Mesothelial cell of epicardium (in vitro differentiated cells): Measurements from ENCODE around the gene CSNK2A1. TPM values are rescaled to one million over a fixed set of nuclear protein-coding genes. Genes with fewer than 3 reads are reported as not detected.
"Not testable (repeated sequence)": the region's sequence is repeated elsewhere in the genome, so short reads cannot be mapped to it uniquely, and the experiment has no call there.

Experiments
- DNase-seq, 2 experiments: peaks; one replicate each; pipeline ENCODE4 v3.0.0; 2021; ENCODE audit warnings: low spot score in 2 of 2; ENCODE audit not compliant: unreplicated experiment in 2 of 2
- H3K27ac Mint-ChIP-seq: 2 replicates; pipeline ENCODE4 v1.8.0; 2021; ENCODE audit warnings: mixed read lengths
- H3K27me3 Mint-ChIP-seq: 2 replicates; pipeline ENCODE4 v1.8.0; 2021; ENCODE audit warnings: low read depth, mixed read lengths
- H3K36me3 Mint-ChIP-seq: 2 replicates; pipeline ENCODE4 v1.8.0; 2021; ENCODE audit warnings: mixed read lengths
- H3K4me1 Mint-ChIP-seq: 2 replicates; pipeline ENCODE4 v1.8.0; 2021; ENCODE audit warnings: mixed read lengths
- H3K4me3 Mint-ChIP-seq: 2 replicates; pipeline ENCODE4 v1.8.0; 2021; ENCODE audit warnings: mild to moderate bottlenecking, moderate library complexity, mixed read lengths
- H3K9me3 Mint-ChIP-seq: 2 replicates; pipeline ENCODE4 v1.8.0; 2021; ENCODE audit warnings: mixed read lengths
- CTCF ChIP-seq: fragments of 200-600 bp; sonication (generic); IDR thresholded peaks from one replicate; pipeline ENCODE4 v1.5.0; 2021; ENCODE audit warnings: antibody characterized with exemption; ENCODE audit not compliant: unreplicated experiment
- total RNA-seq: library from RNA; stranded (reverse); gene quantifications from 3 replicates; pipeline ENCODE4 v1.2.1, GENCODE V29; 2021

CSNK2A1 gene
- total RNA-seq, 1 donor from 2014 or later = 164 TPM

GRCh38 chr20:480044-480443, 63.5 kb downstream of the CSNK2A1 start:
- no peaks in the 10 kb centered on the region for H3K9me3 Mint-ChIP-seq
- no peaks in the 10 kb centered on the region for H3K27me3 Mint-ChIP-seq
- H3K36me3 Mint-ChIP-seq = peaks cover 27% of the 10 kb centered on the region
- H3K27ac Mint-ChIP-seq = peak overlapping the region; percentile 19
- H3K4me3 Mint-ChIP-seq = no peak overlapping the region
- no peak for TF ChIP-seq CTCF
- DNase-seq = no peak
- H3K4me1 Mint-ChIP-seq = peaks cover 2% of the 10 kb centered on the region

- no peak overlapping the region for H3K4me3 Mint-ChIP-seq
- H3K36me3 Mint-ChIP-seq = peaks cover 26% of the 10 kb centered on the region
- DNase-seq = no peak
Measured at GRCh38 chr20:479487-479886, 64.1 kb downstream of the CSNK2A1 start.

GRCh38 chr20:478949-479429, 64.6 kb downstream of the CSNK2A1 start:
- Mint-ChIP-seq H3K27me3 (no peaks in the 10 kb centered on the region), H3K27ac (no peak overlapping the region), H3K9me3 (no peaks in the 10 kb centered on the region), H3K4me3 (no peak overlapping the region), H3K4me1 (peaks cover 2% of the 10 kb centered on the region), H3K36me3 (peaks cover 29% of the 10 kb centered on the region)
- DNase-seq = no peak
- TF ChIP-seq CTCF = peak; percentile 64

More at GRCh38 chr20:479487-479886, 64.1 kb downstream of the CSNK2A1 start:
- H3K27me3 Mint-ChIP-seq = no peaks in the 10 kb centered on the region
- no peak for TF ChIP-seq CTCF
- H3K27ac Mint-ChIP-seq = no peak overlapping the region
- H3K4me1 Mint-ChIP-seq = peaks cover 2% of the 10 kb centered on the region
- H3K9me3 Mint-ChIP-seq = no peaks in the 10 kb centered on the region

- H3K4me3 Mint-ChIP-seq = no peak overlapping the region
- H3K4me1 Mint-ChIP-seq = peaks cover 2% of the 10 kb centered on the region
- no peaks in the 10 kb centered on the region for H3K27me3 Mint-ChIP-seq
- DNase-seq = no peak
- H3K9me3 Mint-ChIP-seq = peaks cover 3% of the 10 kb centered on the region
- H3K27ac Mint-ChIP-seq = peak overlapping the region; percentile 14
- peaks cover 29% of the 10 kb centered on the region for H3K36me3 Mint-ChIP-seq
- no peak for TF ChIP-seq CTCF
Measured at GRCh38 chr20:478010-478948, 65.3 kb downstream of the CSNK2A1 start.

- H3K4me1 Mint-ChIP-seq, H3K4me3 Mint-ChIP-seq, DNase-seq, H3K27me3 Mint-ChIP-seq, H3K27ac Mint-ChIP-seq: not testable (repeated sequence)
- Mint-ChIP-seq H3K36me3 (peaks cover 27% of the 10 kb centered on the region), H3K9me3 (peaks cover 18% of the 10 kb centered on the region)
Measured at GRCh38 chr20:476561-477249, 66.9 kb downstream of the CSNK2A1 start.
